ENCODE results near the gene ANGPTL4.
"Not testable (repeated sequence)": the region's sequence is repeated elsewhere in the genome, so short reads cannot be mapped to it uniquely, and the experiment has no call there.

The ANGPTL4 gene

GRCh38 chr19:8367327-8368001 is 3.5 kb downstream of the ANGPTL4 start:
- DNase-seq (ENCODE audit: low spot score): no peak
- in situ Hi-C loops (cut with MboI; ENCODE audit: low pct_unique_long_range_greater_than_20kb, low sequenced_read_pairs, unreplicated experiment): no loop called here
- TF ChIP-seq CTCF (IDR thresholded peaks at IDR 0.05; ENCODE audit: extremely low read depth, insufficient read depth, missing control alignments): no peak

- no peak for DNase-seq (ENCODE audit: low spot score)
- no peak for TF ChIP-seq CTCF (IDR thresholded peaks at IDR 0.05; ENCODE audit: extremely low read depth, insufficient read depth, missing control alignments)
- in situ Hi-C loops (cut with MboI; ENCODE audit: low pct_unique_long_range_greater_than_20kb, low sequenced_read_pairs, unreplicated experiment): no loop called here
Measured at GRCh38 chr19:8370176-8371010, 6.4 kb downstream of the ANGPTL4 start.

DNA sequence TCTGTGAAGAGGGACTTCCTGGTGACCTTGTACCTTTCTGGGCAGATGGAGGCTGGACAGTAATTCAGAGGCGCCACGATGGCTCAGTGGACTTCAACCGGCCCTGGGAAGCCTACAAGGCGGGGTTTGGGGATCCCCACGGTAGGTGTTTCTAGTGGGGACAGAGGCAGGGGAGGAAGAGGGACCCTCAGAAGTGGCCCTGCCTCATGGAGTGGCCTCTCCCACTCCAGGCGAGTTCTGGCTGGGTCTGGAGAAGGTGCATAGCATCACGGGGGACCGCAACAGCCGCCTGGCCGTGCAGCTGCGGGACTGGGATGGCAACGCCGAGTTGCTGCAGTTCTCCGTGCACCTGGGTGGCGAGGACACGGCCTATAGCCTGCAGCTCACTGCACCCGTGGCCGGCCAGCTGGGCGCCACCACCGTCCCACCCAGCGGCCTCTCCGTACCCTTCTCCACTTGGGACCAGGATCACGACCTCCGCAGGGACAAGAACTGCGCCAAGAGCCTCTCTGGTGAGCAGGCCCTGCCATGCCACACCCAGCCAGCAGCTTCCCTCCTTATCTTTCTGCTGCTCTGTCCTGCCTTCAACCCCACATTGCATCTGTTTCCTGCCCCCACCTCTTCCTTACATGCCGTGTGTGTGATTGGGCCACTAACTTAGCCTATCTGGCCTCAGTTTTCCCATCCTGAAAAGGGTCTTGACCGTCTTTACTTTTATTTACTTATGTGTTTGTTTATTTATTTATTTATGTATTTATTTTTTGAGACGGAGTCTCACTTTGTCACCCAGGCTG is 7.3 kb downstream of the ANGPTL4 start:
- in situ Hi-C loops (cut with MboI; ENCODE audit: low pct_unique_long_range_greater_than_20kb, low sequenced_read_pairs, unreplicated experiment): no loop called here
- no peak for TF ChIP-seq CTCF (IDR thresholded peaks at IDR 0.05; ENCODE audit: extremely low read depth, insufficient read depth, missing control alignments)
- no peak for DNase-seq (ENCODE audit: low spot score)

DNA sequence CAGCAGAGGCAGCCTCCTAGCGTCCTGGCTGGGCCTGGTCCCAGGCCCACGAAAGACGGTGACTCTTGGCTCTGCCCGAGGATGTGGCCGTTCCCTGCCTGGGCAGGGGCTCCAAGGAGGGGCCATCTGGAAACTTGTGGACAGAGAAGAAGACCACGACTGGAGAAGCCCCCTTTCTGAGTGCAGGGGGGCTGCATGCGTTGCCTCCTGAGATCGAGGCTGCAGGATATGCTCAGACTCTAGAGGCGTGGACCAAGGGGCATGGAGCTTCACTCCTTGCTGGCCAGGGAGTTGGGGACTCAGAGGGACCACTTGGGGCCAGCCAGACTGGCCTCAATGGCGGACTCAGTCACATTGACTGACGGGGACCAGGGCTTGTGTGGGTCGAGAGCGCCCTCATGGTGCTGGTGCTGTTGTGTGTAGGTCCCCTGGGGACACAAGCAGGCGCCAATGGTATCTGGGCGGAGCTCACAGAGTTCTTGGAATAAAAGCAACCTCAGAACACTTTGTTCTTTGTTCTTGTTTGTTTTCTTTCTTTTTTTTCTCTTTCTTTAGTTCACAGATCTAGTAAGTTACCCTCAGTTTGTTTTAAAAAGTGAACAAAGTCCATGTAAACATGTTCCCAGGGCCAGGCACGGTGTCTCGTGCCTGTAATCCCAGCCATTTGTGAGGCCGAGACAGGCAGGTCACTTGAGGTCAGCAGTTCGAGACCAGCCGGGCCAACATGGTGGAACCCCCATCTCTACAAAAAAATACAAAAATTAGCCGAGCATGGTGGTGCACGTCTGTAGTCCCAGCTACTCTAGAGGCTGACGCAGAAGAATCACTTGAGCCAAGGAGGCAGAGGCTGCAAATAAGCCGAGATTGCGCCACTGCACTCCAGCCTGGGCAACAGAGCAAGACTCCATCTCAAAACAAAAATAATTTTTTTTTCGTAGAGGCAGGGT is 10.2 kb downstream of the ANGPTL4 start:
- in situ Hi-C loops (cut with MboI; ENCODE audit: low pct_unique_long_range_greater_than_20kb, low sequenced_read_pairs, unreplicated experiment): no loop called here
- TF ChIP-seq CTCF (IDR thresholded peaks at IDR 0.05; ENCODE audit: extremely low read depth, insufficient read depth, missing control alignments): no peak
- DNase-seq (ENCODE audit: low spot score): no peak

DNA sequence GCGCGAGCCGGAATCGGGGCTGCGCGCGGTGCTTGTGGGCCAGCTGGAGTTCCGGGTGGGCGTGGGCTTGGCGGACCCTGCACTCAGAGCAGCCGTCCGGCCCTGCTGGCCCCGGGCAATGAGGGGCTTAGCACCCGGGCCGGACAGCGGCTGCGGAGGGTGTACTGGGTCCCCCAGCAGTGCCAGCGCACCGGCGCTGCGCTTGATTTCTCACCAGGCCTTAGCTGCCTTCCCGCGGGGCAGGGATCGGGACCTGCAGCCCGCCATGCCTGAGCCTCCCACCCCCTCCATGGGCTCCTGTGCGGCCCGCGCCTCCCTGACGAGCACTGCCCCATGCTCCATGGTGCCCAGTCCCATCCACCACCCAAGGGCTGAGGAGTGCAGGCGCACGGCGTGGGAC is 11.8 kb downstream of the ANGPTL4 start:
- DNase-seq (ENCODE audit: low spot score); in situ Hi-C loops (cut with MboI; ENCODE audit: low pct_unique_long_range_greater_than_20kb, low sequenced_read_pairs, unreplicated experiment): not testable (repeated sequence)

GRCh38 chr19:8376373-8376974 is 12.5 kb downstream of the ANGPTL4 start:
- in situ Hi-C loops (cut with MboI; ENCODE audit: low pct_unique_long_range_greater_than_20kb, low sequenced_read_pairs, unreplicated experiment); DNase-seq (ENCODE audit: low spot score): not testable (repeated sequence)

All from GM13977 (cell line).